Glutamatergic neuron (in vitro differentiated cells): ENCODE results near the gene FTCDNL1. TPM values are rescaled to one million over a fixed set of nuclear protein-coding genes. Genes with fewer than 3 reads are reported as not detected.

ENCODE experiments used
- DNase-seq: peaks from one replicate; pipeline ENCODE4 v3.0.0; 2022
- H3K27ac Mint-ChIP-seq: one replicate; pipeline ENCODE4 v1.8.0; 2020; ENCODE audit warnings: mild to moderate bottlenecking, mixed read lengths, inconsistent platforms; ENCODE audit not compliant: unreplicated experiment
- H3K27me3 Mint-ChIP-seq: one replicate; pipeline ENCODE4 v1.8.0; 2020; ENCODE audit warnings: mild to moderate bottlenecking, moderate library complexity, mixed read lengths, inconsistent platforms; ENCODE audit not compliant: unreplicated experiment
- H3K36me3 Mint-ChIP-seq: one replicate; pipeline ENCODE4 v1.8.0; 2020; ENCODE audit warnings: mild to moderate bottlenecking, mixed read lengths, inconsistent platforms; ENCODE audit not compliant: unreplicated experiment
- H3K4me1 Mint-ChIP-seq: one replicate; pipeline ENCODE4 v1.8.0; 2020; ENCODE audit warnings: mild to moderate bottlenecking, low read depth, mixed read lengths, inconsistent platforms; ENCODE audit not compliant: unreplicated experiment
- H3K4me3 Mint-ChIP-seq: one replicate; pipeline ENCODE4 v1.8.0; 2020; ENCODE audit warnings: mild to moderate bottlenecking, mixed read lengths, inconsistent platforms; ENCODE audit not compliant: unreplicated experiment
- H3K9me3 Mint-ChIP-seq: one replicate; pipeline ENCODE4 v1.8.0; 2020; ENCODE audit warnings: mild to moderate bottlenecking, moderate library complexity, mixed read lengths, inconsistent platforms; ENCODE audit not compliant: unreplicated experiment
- total RNA-seq: library from RNA; stranded (reverse); fragmentation: NEBNext Ultra II Directional; extraction: Animal tissue kit (Norgen Biotek cat#: 25700); gene quantifications from one replicate; pipeline ENCODE4 v1.2.1, GENCODE V29; 2021; ENCODE audit not compliant: unreplicated experiment
- TF ChIP-seq, protein P1 (sequence below): fragments of 200-600 bp; sonication (generic); IDR thresholded peaks from one replicate; pipeline ENCODE4 v1.5.0; 2021; ENCODE audit not compliant: partially characterized antibody, unreplicated experiment

The FTCDNL1 gene
- total RNA-seq, 1 donor from 2014 or later, result 0.74 TPM

DNA sequence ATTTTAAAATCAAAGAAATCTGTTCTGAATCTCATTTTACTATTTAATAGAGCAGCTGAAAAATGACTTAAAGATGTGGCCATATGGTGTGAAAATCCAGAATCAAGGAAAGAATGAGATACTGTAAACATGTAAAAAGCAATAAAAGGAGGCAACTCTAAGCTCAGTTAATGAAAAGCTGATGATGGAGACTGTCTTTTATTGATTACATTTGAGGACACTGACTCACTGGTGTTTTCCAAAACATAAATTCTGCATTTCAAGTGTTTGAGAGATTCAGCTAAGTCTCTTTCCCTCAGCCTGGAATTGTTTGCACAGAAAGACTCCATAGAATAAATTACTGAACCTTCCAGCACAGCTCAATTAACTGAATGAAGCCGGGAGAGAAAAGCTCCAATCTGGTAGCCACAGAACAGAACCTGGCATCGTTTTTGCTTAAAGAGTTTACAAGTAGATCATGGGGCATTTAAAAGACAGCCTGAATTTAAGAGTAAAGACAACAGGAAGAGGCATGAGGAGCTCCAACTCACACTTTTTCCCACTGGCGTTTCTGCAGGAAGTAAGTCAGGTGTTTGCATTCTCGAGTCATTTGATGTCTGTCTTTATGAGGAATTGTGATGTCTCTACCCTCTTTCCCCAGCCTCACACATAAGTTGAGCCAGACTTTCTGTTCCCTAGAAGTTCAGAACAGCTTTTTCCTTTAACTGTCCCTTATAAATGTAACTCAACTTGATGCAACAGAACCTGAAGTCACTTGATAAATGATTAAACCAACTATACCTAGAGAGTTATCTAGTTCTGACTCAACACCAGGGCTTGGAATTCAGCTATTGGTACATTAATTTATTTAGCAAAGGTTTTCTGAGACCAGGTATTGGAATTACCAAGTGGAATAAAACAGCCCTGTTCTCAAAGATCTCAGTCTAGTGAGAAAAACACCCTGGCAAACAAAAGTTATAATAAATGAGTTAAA is 53.3 kb downstream of the FTCDNL1 start:
- no peaks in the 10 kb centered on the region for H3K27me3 Mint-ChIP-seq
- H3K9me3 Mint-ChIP-seq, result peaks cover 1% of the 10 kb centered on the region
- no peaks in the 10 kb centered on the region for H3K36me3 Mint-ChIP-seq
- no peak for DNase-seq
- H3K4me3 Mint-ChIP-seq, result no peak overlapping the region
- H3K27ac Mint-ChIP-seq, result no peak overlapping the region
- TF ChIP-seq, protein P1, sequence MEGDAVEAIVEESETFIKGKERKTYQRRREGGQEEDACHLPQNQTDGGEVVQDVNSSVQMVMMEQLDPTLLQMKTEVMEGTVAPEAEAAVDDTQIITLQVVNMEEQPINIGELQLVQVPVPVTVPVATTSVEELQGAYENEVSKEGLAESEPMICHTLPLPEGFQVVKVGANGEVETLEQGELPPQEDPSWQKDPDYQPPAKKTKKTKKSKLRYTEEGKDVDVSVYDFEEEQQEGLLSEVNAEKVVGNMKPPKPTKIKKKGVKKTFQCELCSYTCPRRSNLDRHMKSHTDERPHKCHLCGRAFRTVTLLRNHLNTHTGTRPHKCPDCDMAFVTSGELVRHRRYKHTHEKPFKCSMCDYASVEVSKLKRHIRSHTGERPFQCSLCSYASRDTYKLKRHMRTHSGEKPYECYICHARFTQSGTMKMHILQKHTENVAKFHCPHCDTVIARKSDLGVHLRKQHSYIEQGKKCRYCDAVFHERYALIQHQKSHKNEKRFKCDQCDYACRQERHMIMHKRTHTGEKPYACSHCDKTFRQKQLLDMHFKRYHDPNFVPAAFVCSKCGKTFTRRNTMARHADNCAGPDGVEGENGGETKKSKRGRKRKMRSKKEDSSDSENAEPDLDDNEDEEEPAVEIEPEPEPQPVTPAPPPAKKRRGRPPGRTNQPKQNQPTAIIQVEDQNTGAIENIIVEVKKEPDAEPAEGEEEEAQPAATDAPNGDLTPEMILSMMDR, result no peak
- H3K4me1 Mint-ChIP-seq, result no peaks in the 10 kb centered on the region

DNA sequence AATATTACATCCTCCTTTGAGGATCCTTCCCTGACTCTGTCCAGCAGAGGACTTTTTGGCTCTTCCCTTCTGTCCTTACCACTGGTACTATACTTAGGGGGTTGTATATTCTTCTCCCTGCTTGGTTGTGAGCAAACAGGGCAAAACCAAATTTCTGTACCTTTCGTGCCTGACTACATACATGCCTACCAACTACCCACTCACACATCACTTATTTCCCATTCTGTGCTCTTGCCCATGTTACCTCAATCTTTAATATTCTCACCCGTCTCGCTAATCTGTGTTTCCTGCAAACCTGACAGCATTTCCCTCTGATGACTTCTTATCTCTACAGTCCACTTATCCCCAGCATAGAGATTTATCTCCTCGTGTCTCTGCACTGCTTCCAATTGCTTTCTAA is 58.6 kb downstream of the FTCDNL1 start:
- Mint-ChIP-seq H3K4me1 (no peaks in the 10 kb centered on the region), H3K4me3 (no peak overlapping the region), H3K27ac (no peak overlapping the region), H3K9me3 (no peaks in the 10 kb centered on the region), H3K36me3 (no peaks in the 10 kb centered on the region), H3K27me3 (no peaks in the 10 kb centered on the region)
- no peak for DNase-seq
- TF ChIP-seq, protein P1, result no peak

GRCh38 chr2:199791326-199791725 is 59.7 kb downstream of the FTCDNL1 start:
- TF ChIP-seq, protein P1, result no peak
- H3K9me3 Mint-ChIP-seq, result no peaks in the 10 kb centered on the region
- H3K4me3 Mint-ChIP-seq, result no peak overlapping the region
- no peaks in the 10 kb centered on the region for H3K36me3 Mint-ChIP-seq
- no peak overlapping the region for H3K27ac Mint-ChIP-seq
- H3K27me3 Mint-ChIP-seq, result no peaks in the 10 kb centered on the region
- DNase-seq, result no peak
- no peaks in the 10 kb centered on the region for H3K4me1 Mint-ChIP-seq

DNA sequence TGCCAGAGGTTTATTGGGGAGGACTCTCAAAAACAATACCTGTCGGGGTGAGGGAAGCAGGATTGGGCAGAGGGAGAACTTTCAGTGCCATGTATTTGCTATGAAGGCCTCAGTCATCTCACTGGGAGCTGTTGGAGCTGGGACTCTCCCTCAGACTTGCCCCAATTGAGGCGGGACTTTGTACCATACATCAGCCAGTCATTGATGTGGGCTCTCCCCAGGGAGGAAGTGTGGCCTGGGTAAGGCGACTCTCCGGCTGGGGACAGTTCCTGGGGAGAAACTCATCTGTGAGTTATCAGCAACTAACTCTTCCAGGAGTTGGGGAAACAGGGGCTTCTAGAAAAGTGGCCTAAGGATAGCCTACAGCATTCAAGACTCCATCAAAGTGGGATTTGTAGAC is 66.5 kb downstream of the FTCDNL1 start:
- no peak overlapping the region for H3K27ac Mint-ChIP-seq
- H3K4me1 Mint-ChIP-seq, result no peaks in the 10 kb centered on the region
- H3K4me3 Mint-ChIP-seq, result no peak overlapping the region
- no peak for DNase-seq
- H3K27me3 Mint-ChIP-seq, result peaks cover 2% of the 10 kb centered on the region
- no peaks in the 10 kb centered on the region for H3K9me3 Mint-ChIP-seq
- peaks cover 9% of the 10 kb centered on the region for H3K36me3 Mint-ChIP-seq
- TF ChIP-seq, protein P1, result no peak

GRCh38 chr2:199779589-199779988 is 71.4 kb downstream of the FTCDNL1 start:
- H3K27ac Mint-ChIP-seq, result no peak overlapping the region
- peaks cover 2% of the 10 kb centered on the region for H3K9me3 Mint-ChIP-seq
- TF ChIP-seq, protein P1, result no peak
- H3K4me1 Mint-ChIP-seq, result no peaks in the 10 kb centered on the region
- H3K4me3 Mint-ChIP-seq, result no peak overlapping the region
- H3K36me3 Mint-ChIP-seq, result peaks cover 9% of the 10 kb centered on the region
- H3K27me3 Mint-ChIP-seq, result peaks cover 2% of the 10 kb centered on the region
- no peak for DNase-seq
